Spleen (tissue), 11 donors: ENCODE measurements around the gene TTC28. TPM values are rescaled to one million over a fixed set of nuclear protein-coding genes. Genes with fewer than 3 reads are reported as not detected.
"Not testable (repeated sequence)": the region's sequence is repeated elsewhere in the genome, so short reads cannot be mapped to it uniquely, and the experiment has no call there.

Experiments used
- DNase-seq: peaks from one replicate; pipeline ENCODE4 v3.0.0-alpha.2; 2020
- H3K27ac ChIP-seq, 8 donors: fragments of 200-600 bp; sonication (generic) in 7 of 8; 1 replicate in 4 of 8; 2 replicates in 4 of 8; pipeline versions ENCODE4 v1.5.0 to v1.8.0; 2016 to 2021; ENCODE audit warnings: inconsistent platforms in 4 of 8, mild to moderate bottlenecking in 4 of 8, moderate library complexity in 1 of 8
- H3K27me3 ChIP-seq, 7 donors: fragments of 200-600 bp; sonication (generic) in 6 of 7; replicated peaks in 1 of 7; 1 replicate in 4 of 7; 2 replicates in 3 of 7; pipeline versions ENCODE4 v1.5.0 to v1.8.0; 2016 to 2021; ENCODE audit warnings: inconsistent platforms in 3 of 7, mild to moderate bottlenecking in 1 of 7
- H3K36me3 ChIP-seq, 6 donors: fragments of 200-600 bp; sonication (generic) in 5 of 6; 1 replicate in 4 of 6; 2 replicates in 2 of 6; pipeline versions ENCODE4 v1.5.0 to v1.8.0; 2016 to 2021; ENCODE audit warnings: inconsistent platforms in 2 of 6
- H3K4me1 ChIP-seq, 6 donors: fragments of 200-600 bp; sonication (generic) in 5 of 6; 1 replicate in 3 of 6; 2 replicates in 3 of 6; pipeline versions ENCODE4 v1.5.0 to v1.8.0; 2016 to 2021; ENCODE audit warnings: inconsistent platforms in 3 of 6
- H3K4me3 ChIP-seq, 8 donors: fragments of 200-600 bp; sonication (generic) in 7 of 8; 1 replicate in 4 of 8; 2 replicates in 4 of 8; pipeline versions ENCODE4 v1.5.0 to v1.8.0; 2016 to 2021; ENCODE audit warnings: inconsistent platforms in 4 of 8, mild to moderate bottlenecking in 4 of 8, moderate library complexity in 2 of 8
- H3K9me3 ChIP-seq, 8 donors: fragments of 200-600 bp; sonication (generic) in 7 of 8; 1 replicate in 4 of 8; 2 replicates in 4 of 8; pipeline versions ENCODE4 v1.5.0 to v1.8.0; 2016 to 2021; ENCODE audit warnings: inconsistent platforms in 4 of 8
- CTCF ChIP-seq, 11 experiments: fragments of 200-600 bp in 7 of 11; fragments of 450-650 bp in 4 of 11; sonication (generic) in 4 of 11; IDR thresholded peaks in 8 of 11; conservative IDR thresholded peaks in 3 of 11; 1 replicate in 7 of 11; 2 replicates in 4 of 11; pipeline versions ENCODE4 v1.4.0 to v1.8.0; 2016 to 2021; ENCODE audit warnings: antibody characterized with exemption in 11 of 11, inconsistent platforms in 4 of 11, mild to moderate bottlenecking in 1 of 11
- POLR2A ChIP-seq, 3 donors: fragments of 450-650 bp; IDR thresholded peaks; one replicate each; pipeline ENCODE4 v1.5.1; 2017; ENCODE audit warnings: antibody characterized with exemption in 3 of 3, mild to moderate bottlenecking in 1 of 3
- POLR2AphosphoS5 ChIP-seq, 3 donors: sonication (generic); formaldehyde crosslinking; IDR thresholded peaks; one replicate each; pipeline ENCODE4 v1.5.1; 2017; ENCODE audit warnings: antibody characterized with exemption in 3 of 3
- WGBS, 5 donors: extraction: QIAGEN DNeasy Blood & Tissue Kit in 3 of 5; methylation state at CpG; one replicate each; pipeline versions ENCODE4 v1.1.5 to v1.1.7; 2013 to 2018; 5-methylcytosine and 5-hydroxymethylcytosine counted together
- intact Hi-C: fragments of 100-400 bp; cut with DNase I; formaldehyde crosslinking; loops from one replicate; pipeline ENCODE4 v1.15.0; 2023; ENCODE audit warnings: low total_unique reads
- polyA plus RNA-seq, 3 donors: library from polyadenylated mRNA; stranded (reverse); fragments of 200-250 nt; gene quantifications; one replicate each; pipeline ENCODE4 v1.2.1, GENCODE V29; 2013
- total RNA-seq, 7 donors: library from RNA; depleted of rRNA in 3 of 7; stranded (reverse); fragments of >200 nt in 3 of 7; fragmentation: NEBNext Ultra II Directional in 4 of 7; extraction: Animal tissue kit (Norgen Biotek cat#: 25700) in 4 of 7; gene quantifications; one replicate each; pipeline versions ENCODE4 v1.1.0 to v1.2.1, GENCODE V29; 2016 to 2021
- donor health status: healthy with polysubstance abuse.
- donor health status: DM: no; HTN: no; CAD: no; lungs with moderate emphysema.
- donor health status: DM: no; HTN: no; CAD: no.
- donor health status: Bipolar disorder and iron deficiency.
- donor health status: healthy.
- donor health status: DM: no; HTN: no; CAD: no.
- donor health status: DM: yes; HTN: yes; CAD: no.

TTC28 gene
- total and polyA plus RNA-seq, 10 donors: 0.62 to 69.0 (median 33.5) TPM

- TF ChIP-seq POLR2A (IDR thresholded peaks at IDR 0.05) (no peak), POLR2AphosphoS5 (IDR thresholded peaks at IDR 0.05) (no peak), CTCF (IDR thresholded peaks at IDR 0.05 in 8 of 11, conservative IDR thresholded peaks at IDR 0.05 in 3 of 11) (no peak)
- WGBS, 5 donors: 73 to 95% (median 88%) methylated on average over 3 of the region's 3 CpGs
- H3K27me3 ChIP-seq: no peaks in the 10 kb centered on the region
Observed at GRCh38 chr22:28072066-28072465, 607.6 kb downstream of the TTC28 start.

GRCh38 chr22:28068826-28069225 is 610.8 kb downstream of the TTC28 start:
- Histone ChIP-seq H3K36me3 (no peaks in the 10 kb centered on the region), H3K4me1 (no peaks in the 10 kb centered on the region), H3K4me3 (no peak overlapping the region), H3K27me3 (no peaks in the 10 kb centered on the region), H3K9me3 (no peaks in the 10 kb centered on the region), H3K27ac (no peak overlapping the region)
- intact Hi-C loops: no loop called here
- no peak for DNase-seq
- TF ChIP-seq POLR2AphosphoS5 (IDR thresholded peaks at IDR 0.05): no peak
- TF ChIP-seq CTCF (IDR thresholded peaks at IDR 0.05 in 8 of 11, conservative IDR thresholded peaks at IDR 0.05 in 3 of 11): no peak
- no peak for TF ChIP-seq POLR2A (IDR thresholded peaks at IDR 0.05)
- WGBS, 5 donors: 79 to 99% (median 83%) methylated on average over 2 of the region's 2 CpGs

More at GRCh38 chr22:28072066-28072465, 607.6 kb downstream of the TTC28 start:
- Histone ChIP-seq H3K4me3 (no peak overlapping the region), H3K4me1 (no peaks in the 10 kb centered on the region), H3K27ac (no peak overlapping the region), H3K9me3 (no peaks in the 10 kb centered on the region), H3K36me3 (no peaks in the 10 kb centered on the region)
- intact Hi-C loops: no loop called here
- DNase-seq: no peak

GRCh38 chr22:28064920-28065319 is 614.7 kb downstream of the TTC28 start:
- DNase-seq: no peak
- intact Hi-C loops: no loop called here
- no peaks in the 10 kb centered on the region for H3K36me3 ChIP-seq
- no peak overlapping the region for H3K4me3 ChIP-seq
- no peaks in the 10 kb centered on the region for H3K4me1 ChIP-seq
- H3K27ac ChIP-seq: no peak overlapping the region
- no peak for TF ChIP-seq POLR2A (IDR thresholded peaks at IDR 0.05)
- TF ChIP-seq POLR2AphosphoS5 (IDR thresholded peaks at IDR 0.05): no peak
- no peak for TF ChIP-seq CTCF (IDR thresholded peaks at IDR 0.05 in 8 of 11, conservative IDR thresholded peaks at IDR 0.05 in 3 of 11)
- H3K9me3 ChIP-seq: peaks cover 0 to 10% (median 0%) of the 10 kb centered on the region in 8 donors
- no peaks in the 10 kb centered on the region for H3K27me3 ChIP-seq
- 82 to 94% (median 90%) methylated on average over 2 of the region's 2 CpGs for WGBS, 5 donors

- no peak for DNase-seq
- Histone ChIP-seq H3K27ac (no peak overlapping the region), H3K4me1 (no peaks in the 10 kb centered on the region), H3K4me3 (no peak overlapping the region), H3K9me3 (peaks cover 0 to 10% (median 0%) of the 10 kb centered on the region in 8 donors), H3K27me3 (no peaks in the 10 kb centered on the region), H3K36me3 (no peaks in the 10 kb centered on the region)
- WGBS, 5 donors: 83 to 97% (median 91%) methylated on average over 5 of the region's 5 CpGs
- TF ChIP-seq POLR2AphosphoS5 (IDR thresholded peaks at IDR 0.05) (no peak), POLR2A (IDR thresholded peaks at IDR 0.05) (no peak), CTCF (IDR thresholded peaks at IDR 0.05 in 8 of 11, conservative IDR thresholded peaks at IDR 0.05 in 3 of 11) (no peak)
- intact Hi-C loops: no loop called here
Observed at GRCh38 chr22:28063656-28064055, 616.0 kb downstream of the TTC28 start.

GRCh38 chr22:28060594-28060993 is 619.0 kb downstream of the TTC28 start:
- WGBS, 5 donors: 60 to 76% (median 72%) methylated on average over 2 of the region's 2 CpGs
- DNase-seq, H3K27me3 ChIP-seq, H3K4me3 ChIP-seq, H3K4me1 ChIP-seq, intact Hi-C loops, H3K27ac ChIP-seq, H3K36me3 ChIP-seq: not testable (repeated sequence)
- H3K9me3 ChIP-seq: peaks cover 0 to 10% (median 0%) of the 10 kb centered on the region in 8 donors
